Endothelial cell (in vitro differentiated cells): ENCODE results near the gene DLEC1. TPM values are rescaled to one million over a fixed set of nuclear protein-coding genes. Genes with fewer than 3 reads are reported as not detected.

ENCODE experiments used
- DNase-seq: peaks from one replicate; pipeline ENCODE4 v3.0.0; 2021; ENCODE audit warnings: low spot score
- H3K27ac Mint-ChIP-seq: one replicate; pipeline ENCODE4 v1.8.0; 2021; ENCODE audit warnings: mixed read lengths, inconsistent platforms; ENCODE audit not compliant: unreplicated experiment
- H3K27me3 Mint-ChIP-seq: one replicate; pipeline ENCODE4 v1.8.0; 2021; ENCODE audit warnings: mild to moderate bottlenecking, moderate library complexity, mixed read lengths, inconsistent platforms; ENCODE audit not compliant: unreplicated experiment
- H3K36me3 Mint-ChIP-seq: one replicate; pipeline ENCODE4 v1.8.0; 2021; ENCODE audit warnings: mild to moderate bottlenecking, low read depth, mixed read lengths, inconsistent platforms; ENCODE audit not compliant: unreplicated experiment
- H3K4me1 Mint-ChIP-seq: one replicate; pipeline ENCODE4 v1.8.0; 2021; ENCODE audit warnings: mild to moderate bottlenecking, mixed read lengths, inconsistent platforms; ENCODE audit not compliant: unreplicated experiment
- H3K4me3 Mint-ChIP-seq: one replicate; pipeline ENCODE4 v1.8.0; 2021; ENCODE audit warnings: mild to moderate bottlenecking, mixed read lengths, inconsistent platforms; ENCODE audit not compliant: unreplicated experiment
- H3K9me3 Mint-ChIP-seq: one replicate; pipeline ENCODE4 v1.8.0; 2021; ENCODE audit warnings: mixed read lengths, inconsistent platforms; ENCODE audit not compliant: unreplicated experiment
- CTCF ChIP-seq: fragments of 200-600 bp; sonication (generic); IDR thresholded peaks from one replicate; pipeline ENCODE4 v1.5.0; 2021; ENCODE audit warnings: antibody characterized with exemption; ENCODE audit not compliant: unreplicated experiment
- total RNA-seq: library from RNA; stranded (reverse); fragmentation: NEBNext Ultra II Directional; extraction: Animal tissue kit (Norgen Biotek cat#: 25700); gene quantifications from one replicate; pipeline ENCODE4 v1.2.1, GENCODE V29; 2021; ENCODE audit not compliant: unreplicated experiment

Gene DLEC1
- total RNA-seq, 1 donor from 2014 or later, result 0.62 TPM

DNA sequence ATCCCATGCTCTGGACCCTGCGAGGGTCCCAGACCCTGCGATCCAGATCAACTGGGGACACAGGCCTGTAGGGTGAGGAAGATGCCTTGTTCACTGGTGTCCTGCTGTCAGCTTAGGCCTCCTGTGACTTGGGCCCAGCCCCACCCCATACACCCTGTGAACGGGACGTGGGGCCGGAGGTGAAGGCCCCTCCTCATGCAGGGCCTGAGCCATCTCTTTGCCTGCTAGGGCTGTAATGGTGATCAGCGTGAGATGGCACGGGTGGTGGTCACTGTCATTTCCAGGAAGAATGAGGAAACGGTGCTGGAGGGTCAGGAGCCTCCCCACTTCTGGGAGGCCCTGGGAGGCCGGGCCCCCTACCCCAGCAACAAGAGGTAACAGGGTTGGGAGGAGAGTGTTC, 36.1 kb upstream of the DLEC1 start:
- Mint-ChIP-seq H3K4me3 (no peak overlapping the region), H3K4me1 (peaks cover 16% of the 10 kb centered on the region), H3K27ac (no peak overlapping the region), H3K9me3 (no peaks in the 10 kb centered on the region), H3K36me3 (peaks cover 27% of the 10 kb centered on the region), H3K27me3 (peaks cover 12% of the 10 kb centered on the region)
- DNase-seq, result no peak
- TF ChIP-seq CTCF, result no peak

DNA sequence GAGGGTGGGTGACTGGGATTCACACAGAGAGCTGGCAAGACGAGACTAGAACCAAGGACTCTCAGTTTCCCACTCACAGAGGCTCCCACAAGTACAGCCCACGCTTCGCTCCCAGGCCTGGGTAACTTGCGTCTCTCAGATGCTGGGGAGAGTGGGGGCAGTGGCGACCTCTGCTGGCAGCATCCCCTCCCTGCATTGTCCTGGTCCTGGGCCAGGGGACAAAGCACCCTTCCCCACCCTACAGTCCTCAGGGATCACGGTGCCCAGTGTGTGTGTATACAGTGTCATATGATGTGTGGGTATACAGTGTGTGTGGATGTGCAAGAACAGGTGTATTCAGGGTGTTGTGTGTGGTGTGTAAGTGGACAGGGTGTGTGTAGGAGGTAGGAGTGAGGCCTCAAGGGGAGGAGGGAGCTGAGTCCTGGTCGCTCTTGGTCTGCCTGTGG, 35.6 kb upstream of the DLEC1 start:
- Mint-ChIP-seq H3K27ac (no peak overlapping the region), H3K36me3 (peaks cover 30% of the 10 kb centered on the region), H3K27me3 (peaks cover 15% of the 10 kb centered on the region), H3K9me3 (no peaks in the 10 kb centered on the region), H3K4me1 (peaks cover 16% of the 10 kb centered on the region), H3K4me3 (no peak overlapping the region)
- peak; percentile 80 for DNase-seq
- peak; percentile 71 for TF ChIP-seq CTCF

DNA sequence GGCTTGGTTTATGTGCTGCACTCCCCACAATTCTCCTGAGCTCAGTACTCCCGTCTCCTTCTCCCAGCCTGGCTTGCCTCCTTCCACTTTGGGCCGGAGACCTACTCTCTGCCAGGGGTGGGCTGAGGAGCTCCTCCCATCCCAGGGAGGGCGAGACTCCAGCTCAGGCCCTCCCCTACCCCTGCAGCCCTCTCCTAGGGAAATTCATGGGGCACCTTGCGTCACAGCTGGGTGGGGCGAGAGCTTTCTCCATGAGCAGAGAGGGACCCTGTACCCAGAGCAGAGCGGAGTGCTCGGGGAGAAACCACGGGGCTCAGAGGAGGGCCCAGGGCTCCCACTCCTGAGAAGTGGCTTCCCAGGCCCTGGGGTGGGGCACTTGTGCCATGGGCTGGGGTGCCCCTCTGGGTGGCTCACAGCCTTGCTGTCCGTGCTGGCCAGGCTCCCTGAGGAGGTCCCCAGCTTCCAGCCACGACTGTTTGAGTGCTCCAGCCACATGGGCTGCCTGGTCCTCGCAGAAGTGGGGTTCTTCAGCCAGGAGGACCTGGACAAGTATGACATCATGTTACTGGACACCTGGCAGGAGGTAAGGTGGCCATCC, 35.1 kb upstream of the DLEC1 start:
- Mint-ChIP-seq H3K9me3 (no peaks in the 10 kb centered on the region), H3K4me3 (no peak overlapping the region), H3K36me3 (peaks cover 30% of the 10 kb centered on the region), H3K4me1 (peaks cover 16% of the 10 kb centered on the region), H3K27ac (no peak overlapping the region), H3K27me3 (peaks cover 18% of the 10 kb centered on the region)
- no peak for DNase-seq
- no peak for TF ChIP-seq CTCF

DNA sequence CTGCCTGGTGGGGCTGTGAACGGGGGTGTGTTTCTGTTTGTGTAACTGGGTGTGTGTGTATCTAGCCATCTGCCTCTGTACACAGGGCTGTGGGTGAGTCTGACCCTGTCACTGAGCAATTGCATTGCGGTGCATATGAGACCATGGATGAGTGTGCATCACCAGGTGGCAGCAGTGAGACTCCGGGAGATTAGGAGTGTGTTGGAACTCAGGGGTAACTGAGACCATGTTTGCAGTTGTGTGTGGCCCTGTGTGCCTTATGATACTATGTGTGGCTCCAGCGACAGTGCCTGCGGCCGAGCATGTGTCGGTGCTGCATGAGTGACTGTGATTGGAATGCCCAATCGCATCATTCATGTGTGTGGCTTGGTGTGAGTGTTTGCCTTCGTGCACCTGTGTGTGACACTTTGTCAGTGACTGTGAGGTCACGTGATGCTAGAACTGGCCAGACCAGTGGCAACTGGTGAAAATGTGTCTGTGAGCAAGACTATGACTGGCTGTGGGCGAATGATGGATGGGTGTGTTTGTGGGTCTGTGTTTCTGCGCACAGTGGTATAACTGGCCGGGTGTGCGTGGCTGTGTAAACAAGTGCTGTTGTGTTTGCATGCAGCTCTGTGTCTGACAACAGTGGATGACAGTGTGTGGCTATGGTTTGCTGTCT, 34.5 kb upstream of the DLEC1 start:
- Mint-ChIP-seq H3K9me3 (no peaks in the 10 kb centered on the region), H3K4me3 (peak overlapping the region; percentile 56), H3K36me3 (peaks cover 27% of the 10 kb centered on the region), H3K27ac (no peak overlapping the region), H3K27me3 (peaks cover 17% of the 10 kb centered on the region), H3K4me1 (peaks cover 12% of the 10 kb centered on the region)
- peak; percentile 70 for DNase-seq
- TF ChIP-seq CTCF, result peak; percentile 27
